Activated T-cell treated with anti-CD3 and anti-CD28 coated beads for 48 hours (primary cell): Measurements from ENCODE around the gene ATP11A.

Experiments used
- DNase-seq: peaks from one replicate; pipeline ENCODE4 v3.0.0-alpha.2; 2020; ENCODE audit warnings: low read depth

Gene ATP11A

GRCh38 chr13:112907871-112908331 is 218.1 kb downstream of the ATP11A start:
- DNase-seq, result no peak

GRCh38 chr13:112908342-112908741 is 218.5 kb downstream of the ATP11A start:
- no peak for DNase-seq

DNA sequence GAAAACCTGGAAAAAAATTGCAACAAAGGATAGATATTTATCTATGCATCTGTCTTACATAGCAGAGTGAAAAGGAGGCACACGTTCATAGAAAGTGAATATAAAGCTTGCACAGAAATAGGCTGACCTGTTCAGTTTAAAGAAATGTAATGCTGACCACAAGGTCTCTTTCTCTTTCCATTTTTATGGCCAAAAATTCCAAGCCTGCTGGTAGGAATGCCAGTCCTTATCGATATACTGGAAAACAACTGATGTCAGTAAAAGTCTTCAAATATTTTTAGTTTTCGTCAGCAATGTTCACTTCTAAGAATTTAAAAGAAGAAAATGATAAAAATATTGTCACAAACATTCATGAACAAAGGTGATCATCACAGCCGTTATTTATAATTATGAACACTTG is 220.2 kb downstream of the ATP11A start:
- no peak for DNase-seq

GRCh38 chr13:112910616-112911280 is 220.9 kb downstream of the ATP11A start:
- DNase-seq, result no peak

DNA sequence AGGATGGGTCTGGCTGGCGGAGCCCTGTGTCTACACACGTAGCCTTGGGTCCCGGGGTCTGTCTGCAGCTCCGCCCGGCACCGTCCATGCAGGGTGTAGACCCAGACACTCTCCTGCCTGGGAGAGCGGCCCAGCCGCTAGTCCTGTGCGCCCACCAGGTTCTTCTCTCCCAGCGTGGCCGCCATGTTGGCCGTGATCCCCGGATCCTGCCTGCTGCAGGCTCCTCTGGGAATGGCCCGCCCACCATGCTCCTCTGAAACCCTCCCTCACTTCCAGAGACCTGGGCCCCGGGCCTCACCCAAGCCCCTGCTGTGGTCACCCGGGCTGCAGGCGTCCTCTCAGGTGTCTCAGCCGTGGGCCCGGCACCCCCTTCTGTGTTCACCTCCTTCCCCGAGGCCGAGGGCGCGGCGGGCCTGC is 221.5 kb downstream of the ATP11A start:
- DNase-seq, result no peak

DNA sequence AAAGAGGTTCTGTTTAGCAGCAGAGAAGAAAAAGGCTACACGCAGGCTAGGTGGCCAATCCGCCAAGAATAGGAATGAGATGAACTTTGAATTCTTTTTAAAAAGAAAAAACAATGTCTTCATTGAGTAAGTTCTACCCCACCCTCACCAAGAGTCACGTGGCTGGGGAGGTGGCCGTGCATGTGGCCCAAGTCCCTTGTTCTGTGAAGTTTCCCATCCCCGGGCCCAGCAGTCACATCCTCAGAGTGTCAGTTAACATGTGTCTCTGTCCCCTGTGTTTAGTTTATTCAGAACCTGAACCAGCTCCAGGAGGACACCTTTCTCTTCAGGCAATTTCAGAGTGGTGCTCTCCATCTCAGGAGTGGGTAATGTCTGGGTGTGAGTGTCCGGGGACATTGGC is 222.0 kb downstream of the ATP11A start:
- no peak for DNase-seq

- DNase-seq, result no peak
These were observed 223.0 kb downstream of the ATP11A start for GRCh38 chr13:112912726-112913440.

- no peak for DNase-seq
These were observed 226.5 kb downstream of the ATP11A start for GRCh38 chr13:112916296-112916695.

DNA sequence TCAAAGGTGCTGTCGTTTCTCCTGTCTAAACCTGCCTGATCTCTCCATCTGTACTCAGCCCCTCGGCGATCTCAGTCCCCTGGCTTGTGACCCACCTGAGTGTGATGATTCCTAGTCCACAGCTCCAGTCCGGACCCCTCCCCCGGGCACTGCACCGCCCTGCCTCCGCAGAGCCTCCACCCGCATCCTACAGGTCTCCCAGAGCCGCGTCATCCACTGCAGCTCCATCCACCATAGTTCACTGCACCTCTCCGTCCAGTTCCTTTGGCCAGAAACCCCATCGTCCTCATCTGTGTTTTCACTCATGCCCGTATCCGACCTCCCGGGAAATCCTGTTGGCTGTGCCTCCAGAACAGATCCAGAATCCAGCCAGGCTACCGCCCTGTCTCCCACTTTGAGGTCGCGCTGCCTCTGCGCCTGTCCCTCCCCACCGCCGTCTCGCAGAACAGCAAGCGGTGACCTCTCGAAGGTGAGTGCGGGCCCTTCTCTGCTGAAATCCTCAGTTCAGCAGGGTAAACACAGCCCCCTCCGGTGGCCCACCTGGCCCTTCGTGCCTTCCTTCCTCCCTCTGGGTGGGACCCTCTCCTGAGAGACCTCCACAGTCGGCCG is 227.3 kb downstream of the ATP11A start:
- DNase-seq, result no peak

DNA sequence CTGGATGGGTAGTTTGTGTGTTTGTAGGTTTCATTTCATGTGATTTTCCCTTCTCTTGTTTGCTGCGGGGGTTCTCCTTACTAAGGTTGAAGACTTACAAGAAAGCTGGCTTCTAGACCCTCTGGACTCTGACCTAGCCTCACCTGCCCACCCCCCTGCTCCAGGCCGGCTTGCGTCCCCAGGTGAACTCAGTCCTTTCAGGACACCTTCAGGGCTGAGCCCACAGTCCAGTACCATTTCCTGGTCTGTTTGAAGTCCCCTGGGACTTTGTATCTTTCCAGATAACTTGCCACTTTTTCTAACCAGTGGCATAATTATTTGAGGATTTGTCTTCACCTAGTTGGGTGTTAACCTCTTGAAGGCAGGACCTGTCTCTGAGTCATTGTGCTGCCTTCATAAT is 227.9 kb downstream of the ATP11A start:
- DNase-seq, result no peak

- no peak for DNase-seq
These were observed 228.4 kb downstream of the ATP11A start for GRCh38 chr13:112918266-112918665.

- DNase-seq, result no peak
These were observed 228.9 kb downstream of the ATP11A start for GRCh38 chr13:112918746-112919145.

DNA sequence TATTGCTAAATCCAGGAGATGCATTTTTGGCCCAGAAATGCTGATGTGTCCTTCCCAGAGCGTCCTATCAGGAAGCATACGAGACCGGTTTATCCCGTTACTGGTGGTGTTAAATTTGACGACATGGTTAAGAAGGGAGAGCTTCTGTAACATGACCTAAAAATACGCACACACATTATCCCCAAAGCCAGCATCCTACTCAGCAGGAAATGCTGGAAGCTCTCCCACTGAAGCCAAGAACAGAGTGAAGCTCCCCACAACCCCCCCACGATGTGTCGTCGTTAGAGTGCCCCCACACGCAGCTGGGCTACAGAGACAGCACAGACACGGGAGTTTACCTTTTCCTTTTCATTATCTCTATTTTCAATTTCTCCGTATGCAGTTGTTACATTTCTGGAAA is 234.1 kb downstream of the ATP11A start:
- DNase-seq, result no peak

DNA sequence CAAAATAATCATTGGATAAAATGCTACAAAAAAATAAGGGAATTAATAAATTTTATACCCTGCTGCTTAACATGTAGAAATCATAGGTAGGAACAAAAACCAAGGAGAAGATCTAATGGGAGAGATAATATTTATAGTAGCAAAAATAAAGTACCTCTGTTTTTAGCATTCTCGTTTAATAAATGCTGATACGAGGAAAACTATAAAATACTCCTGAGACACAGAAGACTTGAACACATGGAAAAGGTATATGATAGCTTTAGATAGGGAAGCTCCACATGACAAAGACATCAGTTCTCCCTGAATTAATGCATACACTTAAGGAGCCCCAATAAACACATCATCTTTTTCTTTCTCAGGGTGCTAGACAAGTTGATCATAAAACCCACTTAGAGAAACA is 234.5 kb downstream of the ATP11A start:
- no peak for DNase-seq

- no peak for DNase-seq
These were observed 236.2 kb downstream of the ATP11A start for GRCh38 chr13:112926003-112926402.

GRCh38 chr13:112926993-112927392 is 237.2 kb downstream of the ATP11A start:
- no peak for DNase-seq

DNA sequence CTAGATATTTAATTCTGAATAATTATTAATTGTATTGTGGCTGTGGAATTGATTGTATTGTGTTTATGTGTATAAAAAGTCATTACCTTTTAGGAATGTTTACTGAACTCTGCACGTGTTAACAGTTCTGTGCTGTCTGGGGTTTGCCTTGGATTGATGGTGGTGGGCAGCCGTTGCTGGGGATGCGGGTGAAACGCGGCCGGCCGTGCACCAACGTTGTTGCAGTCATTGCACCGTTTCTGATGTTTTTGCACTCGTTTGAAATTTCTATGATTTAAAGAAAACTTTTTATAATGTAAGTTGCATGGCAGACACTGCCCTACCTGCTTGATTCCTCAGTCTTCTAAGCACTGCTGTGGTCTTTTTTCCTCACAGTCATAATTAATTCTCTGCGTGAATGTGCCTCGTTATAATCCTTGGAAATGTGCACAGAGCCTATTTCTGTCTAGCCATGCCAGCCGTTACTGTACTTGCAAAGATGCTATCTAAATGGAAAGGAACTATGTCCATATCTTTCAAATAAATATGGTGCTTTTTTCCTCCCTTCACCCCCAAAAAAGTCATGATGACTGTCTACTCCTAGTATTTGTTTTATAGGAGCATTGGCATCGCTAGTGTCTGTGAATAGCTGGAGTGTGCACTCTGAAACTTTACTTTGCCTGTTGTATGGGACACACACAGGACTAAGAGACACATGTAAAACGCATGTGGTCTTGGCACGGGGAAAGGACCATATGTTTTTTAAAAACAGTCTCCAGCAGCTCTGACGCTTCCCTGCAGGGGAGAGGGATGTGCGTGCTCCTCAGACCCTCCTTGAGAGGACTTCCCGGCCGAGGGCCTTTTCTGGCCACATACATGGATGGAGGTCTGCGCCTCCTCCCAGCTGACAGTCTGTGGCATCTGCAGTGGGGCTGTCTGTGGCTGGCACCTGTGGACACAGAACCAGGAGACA is 238.5 kb downstream of the ATP11A start:
- no peak for DNase-seq

GRCh38 chr13:112928972-112929782 is 239.3 kb downstream of the ATP11A start:
- DNase-seq, result no peak

DNA sequence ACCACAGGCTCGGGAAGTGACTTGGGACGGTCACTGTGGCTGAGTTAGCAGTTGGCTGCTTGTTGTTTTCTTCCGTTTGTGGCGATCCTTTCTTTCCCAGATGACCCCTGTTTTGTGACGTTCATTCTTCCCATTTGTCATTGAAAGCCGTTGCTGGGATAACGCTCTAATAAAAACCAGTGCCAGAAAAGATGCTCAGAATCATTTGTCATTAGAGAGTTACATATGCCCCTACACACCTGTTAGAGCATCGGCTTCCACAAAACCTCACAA is 239.9 kb downstream of the ATP11A start:
- DNase-seq, result no peak

GRCh38 chr13:112930192-112930591 is 240.4 kb downstream of the ATP11A start:
- no peak for DNase-seq
